GM23338 (cell line): ENCODE measurements around the gene RABGAP1L.

Experiments
- CREB1 ChIP-seq: fragments of 250-450 bp; sonication (Bioruptor Pico); IDR thresholded peaks from 2 replicates; pipeline ENCODE4 v1.5.0; 2020; ENCODE audit warnings: low read depth, mild to moderate bottlenecking, moderate library complexity
- EZH2 ChIP-seq: fragments of 200-600 bp; sonication (generic); IDR thresholded peaks from one replicate; pipeline ENCODE4 v1.8.0; 2017; ENCODE audit warnings: antibody characterized with exemption, mild to moderate bottlenecking, low read depth; ENCODE audit not compliant: unreplicated experiment
- EZH2phosphoT487 ChIP-seq: fragments of 200-600 bp; sonication (generic); IDR thresholded peaks from one replicate; pipeline ENCODE4 v1.8.1; 2018; ENCODE audit warnings: antibody characterized with exemption; ENCODE audit not compliant: unreplicated experiment
- JUNB ChIP-seq: IDR thresholded peaks from one replicate; pipeline ENCODE4 v1.6.1; 2016; ENCODE audit warnings: antibody characterized with exemption; ENCODE audit not compliant: unreplicated experiment
- NANOG ChIP-seq: IDR thresholded peaks from 2 replicates; pipeline ENCODE4 v1.6.1; 2016; ENCODE audit warnings: antibody characterized with exemption, borderline replicate concordance
- POLR2AphosphoS5 ChIP-seq: IDR thresholded peaks from 2 replicates; pipeline ENCODE4 v1.6.1; 2016; ENCODE audit warnings: antibody characterized with exemption, low read depth
- STAT1 ChIP-seq: IDR thresholded peaks from one replicate; pipeline ENCODE4 v1.6.1; 2016; ENCODE audit warnings: antibody characterized with exemption; ENCODE audit not compliant: unreplicated experiment
- ZNF114 ChIP-seq: fragments of 250-450 bp; sonication (Bioruptor Pico); IDR thresholded peaks from 2 replicates; pipeline ENCODE4 v1.5.0; 2020; ENCODE audit warnings: mild to moderate bottlenecking, moderate library complexity
- TF ChIP-seq, protein P1 (sequence below), 2 experiments: fragments of 200-600 bp in 1 of 2; sonication (generic) in 1 of 2; conservative IDR thresholded peaks; 2 replicates each; pipeline versions ENCODE4 v1.5.1 to v1.6.1; 2016 to 2017; ENCODE audit warnings: antibody characterized with exemption in 2 of 2, low read depth in 2 of 2, mild to moderate bottlenecking in 2 of 2, moderate library complexity in 1 of 2
- TF ChIP-seq, protein P2 (sequence below): IDR thresholded peaks from 2 replicates; pipeline ENCODE4 v1.6.1; 2016; ENCODE audit warnings: antibody characterized with exemption
- TF ChIP-seq, protein P3 (sequence below): IDR thresholded peaks from one replicate; pipeline ENCODE4 v1.6.1; 2018; ENCODE audit warnings: antibody characterized with exemption; ENCODE audit not compliant: unreplicated experiment

DNA sequence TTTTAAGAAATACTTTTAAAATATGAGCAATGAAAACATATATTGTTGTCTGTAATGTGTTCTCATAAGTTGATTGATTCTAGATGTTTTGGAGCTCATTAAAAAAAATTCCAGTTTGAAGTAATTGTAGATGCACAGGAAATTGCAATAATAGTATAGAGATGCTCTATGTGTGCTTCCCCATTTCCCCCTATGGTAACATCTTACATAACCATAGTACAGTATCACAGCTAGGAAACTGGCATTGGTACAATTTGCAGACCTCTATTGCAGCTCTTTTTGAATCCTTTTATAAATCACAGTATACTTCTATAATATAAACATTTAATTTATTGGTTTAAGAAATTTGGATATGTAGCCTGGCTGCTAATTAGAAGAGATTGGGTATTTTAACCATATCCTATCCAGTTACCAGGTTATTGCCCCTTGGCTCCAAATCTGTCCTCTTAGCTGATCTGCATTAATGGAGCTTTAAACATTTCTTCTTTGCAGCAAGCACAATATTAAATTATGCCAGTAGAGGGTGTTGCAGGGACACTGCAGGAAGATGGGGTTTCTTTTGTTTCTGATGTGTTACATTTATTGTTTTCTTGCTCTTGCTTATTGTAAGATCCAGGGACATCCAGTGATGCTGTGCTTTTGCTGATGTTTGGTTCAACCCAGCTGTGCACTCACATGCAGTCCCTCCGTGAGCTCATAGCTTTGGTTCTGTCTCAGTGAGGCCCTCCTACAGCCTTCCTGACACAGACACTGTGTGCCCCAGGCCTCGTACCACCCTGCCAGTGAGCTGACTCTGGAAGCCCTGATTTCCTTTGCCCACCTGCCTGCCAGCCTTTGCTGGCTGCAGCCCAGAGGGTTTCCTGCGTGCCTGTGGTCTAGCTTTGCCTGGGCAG, 103.3 kb downstream of the RABGAP1L start:
- TF ChIP-seq, protein P1, sequence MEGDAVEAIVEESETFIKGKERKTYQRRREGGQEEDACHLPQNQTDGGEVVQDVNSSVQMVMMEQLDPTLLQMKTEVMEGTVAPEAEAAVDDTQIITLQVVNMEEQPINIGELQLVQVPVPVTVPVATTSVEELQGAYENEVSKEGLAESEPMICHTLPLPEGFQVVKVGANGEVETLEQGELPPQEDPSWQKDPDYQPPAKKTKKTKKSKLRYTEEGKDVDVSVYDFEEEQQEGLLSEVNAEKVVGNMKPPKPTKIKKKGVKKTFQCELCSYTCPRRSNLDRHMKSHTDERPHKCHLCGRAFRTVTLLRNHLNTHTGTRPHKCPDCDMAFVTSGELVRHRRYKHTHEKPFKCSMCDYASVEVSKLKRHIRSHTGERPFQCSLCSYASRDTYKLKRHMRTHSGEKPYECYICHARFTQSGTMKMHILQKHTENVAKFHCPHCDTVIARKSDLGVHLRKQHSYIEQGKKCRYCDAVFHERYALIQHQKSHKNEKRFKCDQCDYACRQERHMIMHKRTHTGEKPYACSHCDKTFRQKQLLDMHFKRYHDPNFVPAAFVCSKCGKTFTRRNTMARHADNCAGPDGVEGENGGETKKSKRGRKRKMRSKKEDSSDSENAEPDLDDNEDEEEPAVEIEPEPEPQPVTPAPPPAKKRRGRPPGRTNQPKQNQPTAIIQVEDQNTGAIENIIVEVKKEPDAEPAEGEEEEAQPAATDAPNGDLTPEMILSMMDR (conservative IDR thresholded peaks at IDR 0.05; ENCODE audit: low read depth in 2 of 2), result peak; percentile 77 to 78
- TF ChIP-seq POLR2AphosphoS5 (no peak), EZH2 (no peak), EZH2phosphoT487 (no peak), JUNB (no peak), CREB1 (CRISPR knock-in tag) (no peak), STAT1 (no peak), NANOG (no peak), ZNF114 (CRISPR knock-in tag) (no peak)
- TF ChIP-seq, protein P2, sequence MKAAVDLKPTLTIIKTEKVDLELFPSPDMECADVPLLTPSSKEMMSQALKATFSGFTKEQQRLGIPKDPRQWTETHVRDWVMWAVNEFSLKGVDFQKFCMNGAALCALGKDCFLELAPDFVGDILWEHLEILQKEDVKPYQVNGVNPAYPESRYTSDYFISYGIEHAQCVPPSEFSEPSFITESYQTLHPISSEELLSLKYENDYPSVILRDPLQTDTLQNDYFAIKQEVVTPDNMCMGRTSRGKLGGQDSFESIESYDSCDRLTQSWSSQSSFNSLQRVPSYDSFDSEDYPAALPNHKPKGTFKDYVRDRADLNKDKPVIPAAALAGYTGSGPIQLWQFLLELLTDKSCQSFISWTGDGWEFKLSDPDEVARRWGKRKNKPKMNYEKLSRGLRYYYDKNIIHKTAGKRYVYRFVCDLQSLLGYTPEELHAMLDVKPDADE, result no peak
- TF ChIP-seq, protein P3, sequence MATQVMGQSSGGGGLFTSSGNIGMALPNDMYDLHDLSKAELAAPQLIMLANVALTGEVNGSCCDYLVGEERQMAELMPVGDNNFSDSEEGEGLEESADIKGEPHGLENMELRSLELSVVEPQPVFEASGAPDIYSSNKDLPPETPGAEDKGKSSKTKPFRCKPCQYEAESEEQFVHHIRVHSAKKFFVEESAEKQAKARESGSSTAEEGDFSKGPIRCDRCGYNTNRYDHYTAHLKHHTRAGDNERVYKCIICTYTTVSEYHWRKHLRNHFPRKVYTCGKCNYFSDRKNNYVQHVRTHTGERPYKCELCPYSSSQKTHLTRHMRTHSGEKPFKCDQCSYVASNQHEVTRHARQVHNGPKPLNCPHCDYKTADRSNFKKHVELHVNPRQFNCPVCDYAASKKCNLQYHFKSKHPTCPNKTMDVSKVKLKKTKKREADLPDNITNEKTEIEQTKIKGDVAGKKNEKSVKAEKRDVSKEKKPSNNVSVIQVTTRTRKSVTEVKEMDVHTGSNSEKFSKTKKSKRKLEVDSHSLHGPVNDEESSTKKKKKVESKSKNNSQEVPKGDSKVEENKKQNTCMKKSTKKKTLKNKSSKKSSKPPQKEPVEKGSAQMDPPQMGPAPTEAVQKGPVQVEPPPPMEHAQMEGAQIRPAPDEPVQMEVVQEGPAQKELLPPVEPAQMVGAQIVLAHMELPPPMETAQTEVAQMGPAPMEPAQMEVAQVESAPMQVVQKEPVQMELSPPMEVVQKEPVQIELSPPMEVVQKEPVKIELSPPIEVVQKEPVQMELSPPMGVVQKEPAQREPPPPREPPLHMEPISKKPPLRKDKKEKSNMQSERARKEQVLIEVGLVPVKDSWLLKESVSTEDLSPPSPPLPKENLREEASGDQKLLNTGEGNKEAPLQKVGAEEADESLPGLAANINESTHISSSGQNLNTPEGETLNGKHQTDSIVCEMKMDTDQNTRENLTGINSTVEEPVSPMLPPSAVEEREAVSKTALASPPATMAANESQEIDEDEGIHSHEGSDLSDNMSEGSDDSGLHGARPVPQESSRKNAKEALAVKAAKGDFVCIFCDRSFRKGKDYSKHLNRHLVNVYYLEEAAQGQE, result no peak
